Mesenchymal stem cell (in vitro differentiated cells and primary cell): ENCODE data around the gene ATF7IP.

Experiments
- DNase-seq: peaks from one replicate; pipeline ENCODE4 v3.0.0-alpha.2; 2013
- H2AFZ ChIP-seq: one replicate; pipeline ENCODE4 v1.6.1; 2013; ENCODE audit warnings: low read depth, mild to moderate bottlenecking, control low read depth, inconsistent platforms, low read length, moderate library complexity
- H2AK5ac ChIP-seq: 2 replicates; pipeline ENCODE4 v1.6.1; 2013; ENCODE audit warnings: low read length, moderate library complexity, mild to moderate bottlenecking, inconsistent platforms; ENCODE audit not compliant: severe bottlenecking
- H2BK120ac ChIP-seq: one replicate; pipeline ENCODE4 v1.6.1; 2013; ENCODE audit warnings: low read depth, mild to moderate bottlenecking, inconsistent platforms, low read length, moderate library complexity
- H2BK12ac ChIP-seq, 2 experiments: one replicate each; pipeline ENCODE4 v1.6.1; 2013; ENCODE audit warnings: inconsistent platforms in 2 of 2, low read length in 2 of 2, mild to moderate bottlenecking in 2 of 2, moderate library complexity in 2 of 2, control low read depth in 1 of 2
- H2BK15ac ChIP-seq: one replicate; pipeline ENCODE4 v1.6.1; 2013; ENCODE audit warnings: mild to moderate bottlenecking, low read depth, inconsistent platforms; ENCODE audit not compliant: poor library complexity, severe bottlenecking
- H2BK5ac ChIP-seq: 2 replicates; pipeline ENCODE4 v1.6.1; 2013; ENCODE audit warnings: low read depth, mild to moderate bottlenecking, low read length, control low read depth, inconsistent platforms; ENCODE audit not compliant: poor library complexity, severe bottlenecking
- H3K14ac ChIP-seq, 2 experiments: one replicate each; pipeline ENCODE4 v1.6.1; 2013; ENCODE audit warnings: inconsistent platforms in 2 of 2, low read length in 2 of 2, control low read depth in 1 of 2, mild to moderate bottlenecking in 1 of 2, moderate library complexity in 1 of 2
- H3K18ac ChIP-seq, 2 experiments: one replicate each; pipeline ENCODE4 v1.6.1; 2013; ENCODE audit warnings: inconsistent platforms in 2 of 2, low read length in 2 of 2, control low read depth in 1 of 2, low read depth in 1 of 2, mild to moderate bottlenecking in 1 of 2
- H3K23ac ChIP-seq, 2 experiments: one replicate each; pipeline ENCODE4 v1.6.1; 2013; ENCODE audit warnings: inconsistent platforms in 2 of 2, low read length in 2 of 2, mild to moderate bottlenecking in 2 of 2, moderate library complexity in 2 of 2, control low read depth in 1 of 2
- H3K27ac ChIP-seq: 2 replicates; pipeline ENCODE4 v1.5.1; 2013; ENCODE audit warnings: mild to moderate bottlenecking, moderate library complexity, low read length, control low read depth, inconsistent platforms; ENCODE audit not compliant: poor library complexity, severe bottlenecking
- H3K27me3 ChIP-seq, 2 experiments: 2 replicates each; pipeline versions ENCODE4 v1.6.1 to v1.7.0; 2013; ENCODE audit warnings: low read length in 2 of 2, mild to moderate bottlenecking in 2 of 2, moderate library complexity in 2 of 2, control low read depth in 1 of 2, inconsistent platforms in 1 of 2; ENCODE audit not compliant: control insufficient read depth in 1 of 2, insufficient read depth in 1 of 2
- H3K36me3 ChIP-seq, 2 experiments: 2 replicates each; pipeline versions ENCODE4 v1.6.1 to v1.7.0; 2013; ENCODE audit warnings: low read length in 2 of 2, control low read depth in 1 of 2, inconsistent platforms in 1 of 2, low read depth in 1 of 2, mild to moderate bottlenecking in 1 of 2; ENCODE audit not compliant: insufficient read depth in 2 of 2, control insufficient read depth in 1 of 2
- H3K4ac ChIP-seq, 2 experiments: one replicate each; pipeline ENCODE4 v1.6.1; 2013; ENCODE audit warnings: inconsistent platforms in 2 of 2, low read length in 2 of 2, mild to moderate bottlenecking in 2 of 2, moderate library complexity in 2 of 2, control low read depth in 1 of 2, low read depth in 1 of 2
- H3K4me1 ChIP-seq: 2 replicates; pipeline ENCODE4 v1.6.1; 2013; ENCODE audit warnings: low read depth, low read length, control low read depth; ENCODE audit not compliant: control insufficient read depth, insufficient read depth
- H3K4me2 ChIP-seq: 2 replicates; pipeline ENCODE4 v1.6.1; 2013; ENCODE audit warnings: low read length, mild to moderate bottlenecking, inconsistent platforms; ENCODE audit not compliant: poor library complexity, severe bottlenecking
- H3K4me3 ChIP-seq, 2 experiments: 2 replicates each; pipeline versions ENCODE4 v1.5.1 to v1.7.0; 2013; ENCODE audit warnings: low read length in 2 of 2, mild to moderate bottlenecking in 2 of 2, control low read depth in 1 of 2, low read depth in 1 of 2; ENCODE audit not compliant: insufficient read depth in 1 of 2
- H3K79me1 ChIP-seq: replicated peaks from 2 replicates; pipeline ENCODE4 v1.6.1; 2013; ENCODE audit warnings: mild to moderate bottlenecking, control low read depth, low read length, inconsistent platforms; ENCODE audit not compliant: poor library complexity, severe bottlenecking
- H3K9ac ChIP-seq: 2 replicates; pipeline ENCODE4 v1.7.0; 2013; ENCODE audit warnings: mild to moderate bottlenecking, low read length, moderate library complexity
- H3K9me3 ChIP-seq: 2 replicates; pipeline ENCODE4 v1.7.0; 2013; ENCODE audit warnings: mild to moderate bottlenecking, low read length; ENCODE audit not compliant: control insufficient read depth
- H4K8ac ChIP-seq: one replicate; pipeline ENCODE4 v1.6.1; 2013; ENCODE audit warnings: inconsistent platforms, mild to moderate bottlenecking, low read length, moderate library complexity
- H4K91ac ChIP-seq: one replicate; pipeline ENCODE4 v1.6.1; 2013; ENCODE audit warnings: mild to moderate bottlenecking, low read length, inconsistent platforms
- WGBS: methylation state at CpG from one replicate; pipeline ENCODE4 v1.1.7; 2013; ENCODE audit warnings: mixed read lengths; 5-methylcytosine and 5-hydroxymethylcytosine counted together

ATF7IP gene

DNA sequence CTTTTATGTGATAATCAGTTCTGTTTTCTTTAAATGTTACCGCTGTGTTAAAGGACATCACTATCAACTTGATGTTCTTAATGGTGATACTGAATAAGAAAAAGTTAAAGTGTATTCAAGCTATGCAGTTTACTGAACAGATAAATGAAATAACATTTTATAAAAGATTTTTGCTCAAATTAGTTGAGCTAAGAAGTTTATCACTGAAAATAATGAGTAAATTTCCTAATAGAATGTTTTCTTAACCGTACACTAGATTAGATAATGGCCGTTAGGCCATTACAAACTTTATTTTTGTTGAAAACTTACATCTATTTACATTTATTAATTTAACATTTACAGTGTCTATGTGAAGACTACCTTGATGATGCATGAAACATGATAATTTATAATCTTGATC, 25.0 kb downstream of the ATF7IP start:
- H2BK12ac ChIP-seq: no peak overlapping the region
- no peaks in the 10 kb centered on the region for H3K79me1 ChIP-seq
- no peaks in the 10 kb centered on the region for H3K9me3 ChIP-seq
- peaks cover 0 to 14% of the 10 kb centered on the region in 2 experiments for H3K36me3 ChIP-seq
- no peak overlapping the region for H3K9ac ChIP-seq
- no peak overlapping the region for H3K27ac ChIP-seq
- no peak overlapping the region for H3K4me3 ChIP-seq
- H2BK15ac ChIP-seq: no peak overlapping the region
- H3K14ac ChIP-seq: no peak overlapping the region
- no peak overlapping the region for H2BK120ac ChIP-seq
- no CpG with 5 or more reads among the region's 3 CpGs for WGBS
- no peak overlapping the region for H3K18ac ChIP-seq
- no peak for DNase-seq
- no peak overlapping the region for H4K91ac ChIP-seq
- no peaks in the 10 kb centered on the region for H3K4me1 ChIP-seq
- no peak overlapping the region for H3K4ac ChIP-seq
- H4K8ac ChIP-seq: no peak overlapping the region
- H2BK5ac ChIP-seq: no peak overlapping the region
- H3K4me2 ChIP-seq: no peak overlapping the region
- H2AFZ ChIP-seq: no peak overlapping the region
- no peak overlapping the region for H2AK5ac ChIP-seq
- H3K27me3 ChIP-seq: no peaks in the 10 kb centered on the region
- no peak overlapping the region for H3K23ac ChIP-seq

DNA sequence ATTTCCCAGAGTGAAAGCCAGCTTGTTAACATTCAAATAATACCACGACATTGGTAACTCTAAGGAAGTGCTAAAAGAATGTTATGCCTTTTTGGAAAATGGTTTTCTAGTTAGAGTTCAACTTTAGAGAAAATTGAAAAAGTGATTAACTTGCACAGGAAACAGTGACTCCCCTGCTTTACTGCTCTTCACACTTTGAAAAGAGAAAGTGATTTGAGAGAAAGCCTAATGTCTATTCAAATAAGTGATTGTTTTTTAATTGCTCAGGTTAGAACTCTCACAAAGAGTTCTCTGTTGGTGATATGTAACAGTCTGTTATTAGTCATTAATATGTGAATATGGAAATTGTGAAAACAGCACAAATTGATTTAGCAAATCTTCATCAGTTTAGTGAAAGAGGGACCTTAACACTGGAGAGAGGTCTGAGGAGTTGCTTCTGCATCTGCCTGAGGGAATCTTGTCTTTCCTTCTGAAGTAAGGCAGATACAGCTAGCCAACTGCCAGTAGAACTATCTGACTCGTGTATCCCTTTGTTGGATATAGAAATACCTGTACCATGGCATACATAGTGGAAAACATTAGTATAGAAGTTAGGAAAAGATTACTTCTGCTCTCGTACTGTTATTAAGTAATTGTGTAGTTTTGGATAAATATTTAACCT, 25.5 kb downstream of the ATF7IP start:
- Histone ChIP-seq H3K4me1 (no peaks in the 10 kb centered on the region), H4K91ac (no peak overlapping the region), H3K9ac (no peak overlapping the region), H2BK12ac (no peak overlapping the region), H3K18ac (no peak overlapping the region), H2BK120ac (no peak overlapping the region), H2AFZ (no peak overlapping the region), H4K8ac (no peak overlapping the region), H3K4ac (no peak overlapping the region), H3K79me1 (no peaks in the 10 kb centered on the region), H2BK15ac (no peak overlapping the region), H3K27me3 (no peaks in the 10 kb centered on the region), H3K9me3 (no peaks in the 10 kb centered on the region), H2BK5ac (no peak overlapping the region), H3K4me3 (no peak overlapping the region), H3K36me3 (peaks cover 0 to 14% of the 10 kb centered on the region in 2 experiments), H2AK5ac (no peak overlapping the region), H3K27ac (no peak overlapping the region), H3K14ac (no peak overlapping the region), H3K4me2 (no peak overlapping the region), H3K23ac (no peak overlapping the region)
- DNase-seq: no peak
- 90% methylated on average over 2 of the region's 3 CpGs for WGBS

DNA sequence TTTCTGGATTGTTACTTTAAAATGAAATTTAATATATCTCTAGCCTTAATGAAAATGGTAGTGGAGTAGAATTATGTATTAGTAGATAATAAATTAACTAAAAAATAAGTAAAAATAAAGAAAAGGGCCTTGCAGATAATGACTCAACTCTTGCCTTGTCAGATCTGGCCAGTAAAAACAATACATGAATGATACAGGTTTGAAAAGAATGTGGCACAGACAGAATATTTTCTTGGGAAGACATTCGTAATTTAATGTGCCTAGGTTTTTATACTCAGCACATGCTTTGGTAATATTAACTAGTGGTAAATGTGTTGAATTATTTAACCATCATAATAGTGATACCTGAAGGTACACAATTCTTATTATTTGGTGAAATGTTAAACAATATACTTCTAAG, 28.3 kb downstream of the ATF7IP start:
- Histone ChIP-seq H3K36me3 (peaks cover 0 to 14% of the 10 kb centered on the region in 2 experiments), H2BK12ac (no peak overlapping the region), H3K4me1 (no peaks in the 10 kb centered on the region), H3K4ac (no peak overlapping the region), H3K79me1 (no peaks in the 10 kb centered on the region), H3K27me3 (no peaks in the 10 kb centered on the region), H3K18ac (no peak overlapping the region), H3K4me3 (no peak overlapping the region), H2AFZ (no peak overlapping the region), H3K9ac (peak overlapping the region; percentile 11), H4K8ac (no peak overlapping the region), H3K23ac (no peak overlapping the region), H3K14ac (no peak overlapping the region), H2BK120ac (no peak overlapping the region), H4K91ac (no peak overlapping the region), H3K4me2 (no peak overlapping the region), H3K27ac (no peak overlapping the region), H3K9me3 (peaks cover 2% of the 10 kb centered on the region), H2BK5ac (no peak overlapping the region), H2AK5ac (no peak overlapping the region), H2BK15ac (no peak overlapping the region)
- DNase-seq: no peak
- whole genome bisulfite sequencing: no CpG with 5 or more reads among the region's 1 CpG

DNA sequence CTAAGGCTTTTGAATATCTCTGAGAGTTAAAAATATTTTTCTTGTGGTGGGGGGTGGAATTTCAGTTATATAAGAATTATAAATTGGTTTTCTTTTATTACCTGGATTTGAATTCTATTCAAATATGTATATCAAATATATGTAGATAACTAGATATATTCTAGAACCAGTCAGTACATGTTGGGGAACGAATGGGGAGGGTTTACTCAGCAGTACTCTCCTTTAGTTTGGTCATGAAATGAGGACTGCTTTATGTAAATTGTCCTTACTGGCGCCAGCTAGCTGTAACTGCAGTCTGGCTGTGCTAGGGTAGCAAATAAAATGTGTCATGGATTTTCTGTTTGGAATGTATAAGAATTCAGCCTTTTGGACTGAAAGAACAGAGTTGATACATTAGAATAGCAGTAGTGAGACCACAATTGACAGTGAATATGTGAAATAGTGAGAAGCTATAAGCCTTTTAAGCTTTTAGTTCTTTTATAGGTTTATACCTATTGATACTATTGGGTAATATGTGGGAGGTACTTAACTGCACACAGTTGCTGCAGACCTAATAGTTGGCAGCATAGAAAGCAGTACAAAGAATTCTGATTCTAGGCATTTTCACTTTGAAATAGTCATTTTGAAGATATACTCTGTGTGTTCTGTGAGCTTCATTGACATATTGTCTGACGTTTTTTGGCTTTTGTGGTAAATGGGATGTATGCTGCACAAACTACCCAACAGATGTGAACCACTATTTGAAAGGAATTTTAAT, 29.0 kb downstream of the ATF7IP start:
- Histone ChIP-seq H3K79me1 (no peaks in the 10 kb centered on the region), H2BK120ac (no peak overlapping the region), H2AK5ac (no peak overlapping the region), H3K18ac (no peak overlapping the region), H3K23ac (no peak overlapping the region), H3K4me3 (no peak overlapping the region), H2BK5ac (no peak overlapping the region), H3K4me1 (no peaks in the 10 kb centered on the region), H2AFZ (no peak overlapping the region), H4K91ac (no peak overlapping the region), H2BK12ac (no peak overlapping the region), H3K4me2 (no peak overlapping the region), H3K27ac (no peak overlapping the region), H3K14ac (no peak overlapping the region), H3K4ac (no peak overlapping the region), H3K9me3 (peaks cover 7% of the 10 kb centered on the region), H4K8ac (no peak overlapping the region), H2BK15ac (no peak overlapping the region), H3K36me3 (peaks cover 0 to 14% of the 10 kb centered on the region in 2 experiments), H3K9ac (peak overlapping the region; percentile 23), H3K27me3 (no peaks in the 10 kb centered on the region)
- peak; percentile 92 for DNase-seq
- WGBS: 4% methylated on average over 2 of the region's 3 CpGs
